CD1c-positive myeloid dendritic cell (primary cell): ENCODE results near the gene MFNG.

Experiments
- DNase-seq: peaks from one replicate; pipeline ENCODE4 v3.0.0-alpha.2; 2016; ENCODE audit errors: extremely low spot score

The MFNG gene

GRCh38 chr22:37448516-37449127, 37.6 kb downstream of the MFNG start:
- no peak for DNase-seq

GRCh38 chr22:37445501-37445900, 40.7 kb downstream of the MFNG start:
- no peak for DNase-seq

GRCh38 chr22:37443977-37444376, 42.2 kb downstream of the MFNG start:
- no peak for DNase-seq

- no peak for DNase-seq
Measured at GRCh38 chr22:37443086-37443485, 43.1 kb downstream of the MFNG start.

GRCh38 chr22:37442537-37442936, 43.6 kb downstream of the MFNG start:
- no peak for DNase-seq

- no peak for DNase-seq
Measured at GRCh38 chr22:37442135-37442534, 44.0 kb downstream of the MFNG start.

GRCh38 chr22:37440875-37441274, 45.3 kb downstream of the MFNG start:
- DNase-seq: no peak

GRCh38 chr22:37439347-37439746, 46.8 kb downstream of the MFNG start:
- no peak for DNase-seq

GRCh38 chr22:37435970-37436603, 50.1 kb downstream of the MFNG start:
- no peak for DNase-seq

- DNase-seq: no peak
Measured at GRCh38 chr22:37433786-37434185, 52.4 kb downstream of the MFNG start.

GRCh38 chr22:37432708-37433054, 53.5 kb downstream of the MFNG start:
- no peak for DNase-seq

- DNase-seq: peak; percentile 65
Measured at GRCh38 chr22:37431801-37432707, 54.1 kb downstream of the MFNG start.

- no peak for DNase-seq
Measured at GRCh38 chr22:37431366-37431765, 54.8 kb downstream of the MFNG start.

GRCh38 chr22:37430941-37431340, 55.2 kb downstream of the MFNG start:
- DNase-seq: no peak

GRCh38 chr22:37428649-37429586, 57.3 kb downstream of the MFNG start:
- peak; percentile 61 for DNase-seq

GRCh38 chr22:37427711-37428635, 58.2 kb downstream of the MFNG start:
- no peak for DNase-seq

GRCh38 chr22:37427135-37427710, 59.0 kb downstream of the MFNG start, which contains the start of gene ELFN2:
Gene ELFN2 (minus strand): TSS chr22:37427479. CDS start chr22:37375534, 51,945 bp downstream.
- no peak for DNase-seq

GRCh38 chr22:37426706-37427134, 59.5 kb downstream of the MFNG start:
- DNase-seq: no peak

- DNase-seq: no peak
Measured at GRCh38 chr22:37425800-37426705, 60.1 kb downstream of the MFNG start.
